ENCODE measurements around the gene FZR1. TPM values are rescaled to one million over a fixed set of nuclear protein-coding genes. Genes with fewer than 3 reads are reported as not detected.

Gene FZR1
- total and polyA plus RNA-seq, 8 donors: 15.1 to 34.2 (median 20.4) TPM

DNA sequence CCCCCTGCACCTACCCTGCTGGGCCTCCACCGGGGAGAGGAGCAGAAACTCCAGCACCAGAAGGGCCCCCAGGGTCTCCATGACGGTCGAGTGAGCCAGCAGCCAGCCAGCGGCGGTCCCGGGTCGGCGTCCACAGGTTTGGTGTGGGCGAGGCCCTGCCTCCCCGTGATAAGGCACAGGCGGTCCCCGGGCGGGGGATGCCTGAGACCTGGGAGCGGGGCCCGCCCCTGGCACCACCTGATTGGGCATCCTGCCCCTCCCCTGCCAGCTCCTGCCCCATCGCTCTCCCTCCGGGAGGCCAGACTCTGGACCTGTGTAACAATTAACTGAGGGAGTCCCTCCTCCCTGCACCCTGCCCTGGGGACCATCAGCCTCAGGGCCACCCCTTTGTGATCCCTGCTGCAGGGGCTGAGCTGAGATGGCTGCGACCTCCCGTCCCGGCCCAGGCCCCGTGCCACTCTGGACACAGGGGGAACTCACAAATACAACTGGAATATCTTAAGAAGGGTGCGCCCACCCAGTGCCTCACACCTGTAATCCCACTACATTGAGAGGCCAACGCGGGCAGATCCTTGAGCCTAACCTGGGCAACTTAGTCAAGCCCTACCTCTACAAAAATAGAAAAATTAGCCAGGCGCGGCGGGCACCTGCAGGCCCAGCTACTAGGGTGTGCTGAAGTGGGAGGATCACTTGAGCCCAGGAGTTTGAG is 25.6 kb upstream of the FZR1 start, which contains the start of gene SMIM24:
Gene SMIM24 (minus strand): TSS at position 143 of the 709 bp plus-strand sequence. CDS start 62 bp downstream, at position 81.
- ATAC-seq: peak in 3 of 4 donors; percentile 60 to 63 (median 61)
- 26% methylated on average over 25 to 27 of the region's 27 CpGs for WGBS, 2 donors
- H3K9me3 ChIP-seq: no peaks in the 10 kb centered on the region
- no peak within 1 kb of the TSS for H3K27ac ChIP-seq
- no peaks in the 10 kb centered on the region for H3K36me3 ChIP-seq
- no peaks in the 10 kb centered on the region for H3K4me1 ChIP-seq
- peaks cover 0 to 5% (median 0%) of the 10 kb centered on the region in 4 donors for H3K27me3 ChIP-seq
- no peak for FAIRE-seq
- H3K4me3 ChIP-seq: no peak within 1 kb of the TSS
- intact Hi-C loops (cut with DNase I): no loop called here
- TF ChIP-seq, protein P1, sequence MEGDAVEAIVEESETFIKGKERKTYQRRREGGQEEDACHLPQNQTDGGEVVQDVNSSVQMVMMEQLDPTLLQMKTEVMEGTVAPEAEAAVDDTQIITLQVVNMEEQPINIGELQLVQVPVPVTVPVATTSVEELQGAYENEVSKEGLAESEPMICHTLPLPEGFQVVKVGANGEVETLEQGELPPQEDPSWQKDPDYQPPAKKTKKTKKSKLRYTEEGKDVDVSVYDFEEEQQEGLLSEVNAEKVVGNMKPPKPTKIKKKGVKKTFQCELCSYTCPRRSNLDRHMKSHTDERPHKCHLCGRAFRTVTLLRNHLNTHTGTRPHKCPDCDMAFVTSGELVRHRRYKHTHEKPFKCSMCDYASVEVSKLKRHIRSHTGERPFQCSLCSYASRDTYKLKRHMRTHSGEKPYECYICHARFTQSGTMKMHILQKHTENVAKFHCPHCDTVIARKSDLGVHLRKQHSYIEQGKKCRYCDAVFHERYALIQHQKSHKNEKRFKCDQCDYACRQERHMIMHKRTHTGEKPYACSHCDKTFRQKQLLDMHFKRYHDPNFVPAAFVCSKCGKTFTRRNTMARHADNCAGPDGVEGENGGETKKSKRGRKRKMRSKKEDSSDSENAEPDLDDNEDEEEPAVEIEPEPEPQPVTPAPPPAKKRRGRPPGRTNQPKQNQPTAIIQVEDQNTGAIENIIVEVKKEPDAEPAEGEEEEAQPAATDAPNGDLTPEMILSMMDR (IDR thresholded peaks at IDR 0.05): no peak
- DNase-seq: peak in 3 of 6 donors; percentile 36 to 81 (median 63)

GRCh38 chr19:3481241-3482090 is 24.6 kb upstream of the FZR1 start:
- TF ChIP-seq, protein P1 (IDR thresholded peaks at IDR 0.05): no peak
- ATAC-seq: peak in 2 of 4 donors; percentile 7 to 20
- 51 to 66% methylated on average over 33 to 38 of the region's 38 CpGs for WGBS, 2 donors
- no peak for FAIRE-seq
- H3K4me1 ChIP-seq: no peaks in the 10 kb centered on the region
- H3K4me3 ChIP-seq: no peak overlapping the region
- no peaks in the 10 kb centered on the region for H3K36me3 ChIP-seq
- intact Hi-C loops (cut with DNase I): no loop called here
- H3K27ac ChIP-seq: no peak overlapping the region
- H3K27me3 ChIP-seq: peaks cover 0 to 5% (median 0%) of the 10 kb centered on the region in 4 donors
- no peaks in the 10 kb centered on the region for H3K9me3 ChIP-seq
- peak in 1 of 6 donors; percentile 67 for DNase-seq

GRCh38 chr19:3482507-3483225 is 23.4 kb upstream of the FZR1 start:
- ATAC-seq (no peak), FAIRE-seq (no peak), DNase-seq (peak in 3 of 6 donors; percentile 55 to 68 (median 68))
- Histone ChIP-seq H3K9me3 (no peaks in the 10 kb centered on the region), H3K4me1 (no peaks in the 10 kb centered on the region), H3K36me3 (no peaks in the 10 kb centered on the region), H3K4me3 (peak overlapping the region in 1 of 4 donors; percentile 12), H3K27me3 (peaks cover 0 to 5% (median 0%) of the 10 kb centered on the region in 4 donors), H3K27ac (no peak overlapping the region)
- WGBS, 2 donors: 57 to 67% methylated on average over 39 to 49 of the region's 49 CpGs
- intact Hi-C loops (cut with DNase I): no loop called here
- TF ChIP-seq, protein P1 (IDR thresholded peaks at IDR 0.05): no peak

DNA sequence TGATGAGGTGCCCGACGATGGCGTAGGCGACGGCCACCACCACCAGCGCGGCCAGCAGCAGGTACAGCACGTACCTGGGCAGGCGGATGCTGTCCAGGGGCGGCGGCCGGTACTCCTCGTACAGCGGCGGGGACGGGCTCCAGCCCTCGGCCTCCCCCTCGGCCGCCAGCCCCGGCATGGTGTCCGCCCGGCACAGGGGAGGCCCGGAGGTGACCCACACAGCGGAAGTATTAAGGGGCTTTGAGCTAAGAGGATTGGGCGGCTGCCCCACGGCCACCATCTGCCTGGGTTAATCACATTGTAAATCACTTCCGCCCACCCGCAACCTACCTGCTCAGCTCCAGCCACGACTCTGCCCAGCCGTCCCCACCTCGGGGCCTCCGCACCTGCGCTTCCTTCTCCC is 22.9 kb upstream of the FZR1 start, which contains the start of gene SMIM44:
Gene SMIM44 (minus strand): TSS at position 216 of the 403 bp plus-strand sequence. CDS start 38 bp downstream, at position 178.
- intact Hi-C loops (cut with DNase I): no loop called here
- Histone ChIP-seq H3K9me3 (no peaks in the 10 kb centered on the region), H3K27ac (no peak within 1 kb of the TSS), H3K36me3 (no peaks in the 10 kb centered on the region), H3K4me3 (peak within 1 kb of the TSS in 1 of 4 donors; percentile 12), H3K27me3 (peaks cover 0 to 5% (median 0%) of the 10 kb centered on the region in 4 donors), H3K4me1 (no peaks in the 10 kb centered on the region)
- peak in 1 of 6 donors; percentile 76 for DNase-seq
- WGBS, 2 donors: 61 to 65% methylated on average over 20 to 33 of the region's 33 CpGs
- TF ChIP-seq, protein P1 (IDR thresholded peaks at IDR 0.05): no peak
- no peak for FAIRE-seq
- no peak for ATAC-seq

Data from pancreas (tissue), 10 donors.